ENCODE results near the gene RAD9A. TPM values are rescaled to one million over a fixed set of nuclear protein-coding genes. Genes with fewer than 3 reads are reported as not detected.

The RAD9A gene
- total and polyA plus RNA-seq, 9 of the 15 experiments (the other 6 are each of a cell fraction or from before 2014, with no cell fraction given) = 1.4 to 41.2 (median 16.1) TPM

DNA sequence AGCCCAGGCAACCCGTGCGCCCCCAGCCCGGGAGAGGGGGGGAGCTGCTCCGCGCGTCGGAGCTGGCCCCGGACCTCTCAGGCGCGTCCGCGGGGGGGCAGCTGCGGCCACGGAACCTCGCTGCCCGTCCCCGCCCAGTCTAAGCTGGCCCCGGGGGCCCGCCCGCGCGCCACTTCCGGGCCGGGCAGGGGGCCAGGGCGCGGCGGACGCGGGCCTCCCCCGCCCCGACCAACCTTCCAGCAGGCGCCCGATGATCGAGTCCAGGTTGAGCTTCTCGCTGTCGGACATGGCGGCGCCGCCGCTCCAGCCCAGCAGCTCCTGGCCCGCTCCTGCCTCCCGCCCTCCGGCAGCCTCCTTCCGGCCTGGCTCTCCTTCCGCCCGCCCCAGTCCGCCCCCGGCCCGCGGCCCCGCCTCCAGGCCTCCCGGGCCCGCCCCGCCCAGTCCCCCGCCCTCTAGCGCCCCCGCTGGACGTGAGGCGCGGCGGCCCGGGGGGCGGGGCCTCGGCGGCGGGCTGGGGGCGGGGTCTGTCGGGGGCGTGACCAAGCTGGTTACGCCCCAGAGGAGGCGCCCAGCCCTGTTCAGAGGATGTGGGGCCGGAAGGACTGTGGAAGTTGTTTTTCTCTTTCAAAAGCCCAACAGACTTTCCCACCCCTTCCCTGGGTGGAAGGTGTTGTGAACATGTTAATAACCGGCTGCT lies 9.9 kb downstream of the RAD9A start, which contains the start of gene PPP1CA (continued):
- TF ChIP-seq CTCFL (IDR thresholded peaks at IDR 0.05; ENCODE audit: borderline replicate concordance, insufficient read depth, low read depth, low read length, poor library complexity, severe bottlenecking) (peak; percentile 96), SMC3 (conservative IDR thresholded peaks at IDR 0.05; ENCODE audit: insufficient read depth, low read depth, low read length) (0 out of 2 replicates have a peak, but pooled peaks have one; percentile 31), MYNN (IDR thresholded peaks at IDR 0.05) (no peak), MYNN (CRISPR knock-in tag; IDR thresholded peaks at IDR 0.05) (no peak), VEZF1 (CRISPR knock-in tag; IDR thresholded peaks at IDR 0.05) (peak; percentile 97), PTBP1 (IDR thresholded peaks at IDR 0.05; ENCODE audit: low read depth, low read length) (no peak), RUNX1 (IDR thresholded peaks at IDR 0.05; ENCODE audit: low read depth) (no peak), KLF16 (IDR thresholded peaks at IDR 0.05) (no peak; the same call in 1 of the 2 replicates), UBTF (IDR thresholded peaks at IDR 0.05; ENCODE audit: borderline replicate concordance in 1 of 2, low read depth in 2 of 2, low read length in 2 of 2) (0 out of 4 replicates have a peak, but pooled peaks of 1 of the 2 experiments have one; percentile 11), ZNF444 (CRISPR knock-in tag; IDR thresholded peaks at IDR 0.05) (no peak), KAT8 (IDR thresholded peaks at IDR 0.05; ENCODE audit: low read depth) (no peak), PURB (CRISPR knock-in tag; IDR thresholded peaks at IDR 0.05; ENCODE audit: low read depth) (no peak), SMARCE1 (IDR thresholded peaks at IDR 0.05) (0 out of 2 replicates have a peak, but pooled peaks have one; percentile 46)
- TF ChIP-seq, protein P1, sequence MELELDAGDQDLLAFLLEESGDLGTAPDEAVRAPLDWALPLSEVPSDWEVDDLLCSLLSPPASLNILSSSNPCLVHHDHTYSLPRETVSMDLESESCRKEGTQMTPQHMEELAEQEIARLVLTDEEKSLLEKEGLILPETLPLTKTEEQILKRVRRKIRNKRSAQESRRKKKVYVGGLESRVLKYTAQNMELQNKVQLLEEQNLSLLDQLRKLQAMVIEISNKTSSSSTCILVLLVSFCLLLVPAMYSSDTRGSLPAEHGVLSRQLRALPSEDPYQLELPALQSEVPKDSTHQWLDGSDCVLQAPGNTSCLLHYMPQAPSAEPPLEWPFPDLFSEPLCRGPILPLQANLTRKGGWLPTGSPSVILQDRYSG (tag; conservative IDR thresholded peaks at IDR 0.05; ENCODE audit: low read depth) = no peak
- TF ChIP-seq, protein P2, sequence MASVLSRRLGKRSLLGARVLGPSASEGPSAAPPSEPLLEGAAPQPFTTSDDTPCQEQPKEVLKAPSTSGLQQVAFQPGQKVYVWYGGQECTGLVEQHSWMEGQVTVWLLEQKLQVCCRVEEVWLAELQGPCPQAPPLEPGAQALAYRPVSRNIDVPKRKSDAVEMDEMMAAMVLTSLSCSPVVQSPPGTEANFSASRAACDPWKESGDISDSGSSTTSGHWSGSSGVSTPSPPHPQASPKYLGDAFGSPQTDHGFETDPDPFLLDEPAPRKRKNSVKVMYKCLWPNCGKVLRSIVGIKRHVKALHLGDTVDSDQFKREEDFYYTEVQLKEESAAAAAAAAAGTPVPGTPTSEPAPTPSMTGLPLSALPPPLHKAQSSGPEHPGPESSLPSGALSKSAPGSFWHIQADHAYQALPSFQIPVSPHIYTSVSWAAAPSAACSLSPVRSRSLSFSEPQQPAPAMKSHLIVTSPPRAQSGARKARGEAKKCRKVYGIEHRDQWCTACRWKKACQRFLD (CRISPR knock-in tag; IDR thresholded peaks at IDR 0.05) = peak; percentile 33; the same call in 1 of the 2 replicates
- TF ChIP-seq, protein P3, sequence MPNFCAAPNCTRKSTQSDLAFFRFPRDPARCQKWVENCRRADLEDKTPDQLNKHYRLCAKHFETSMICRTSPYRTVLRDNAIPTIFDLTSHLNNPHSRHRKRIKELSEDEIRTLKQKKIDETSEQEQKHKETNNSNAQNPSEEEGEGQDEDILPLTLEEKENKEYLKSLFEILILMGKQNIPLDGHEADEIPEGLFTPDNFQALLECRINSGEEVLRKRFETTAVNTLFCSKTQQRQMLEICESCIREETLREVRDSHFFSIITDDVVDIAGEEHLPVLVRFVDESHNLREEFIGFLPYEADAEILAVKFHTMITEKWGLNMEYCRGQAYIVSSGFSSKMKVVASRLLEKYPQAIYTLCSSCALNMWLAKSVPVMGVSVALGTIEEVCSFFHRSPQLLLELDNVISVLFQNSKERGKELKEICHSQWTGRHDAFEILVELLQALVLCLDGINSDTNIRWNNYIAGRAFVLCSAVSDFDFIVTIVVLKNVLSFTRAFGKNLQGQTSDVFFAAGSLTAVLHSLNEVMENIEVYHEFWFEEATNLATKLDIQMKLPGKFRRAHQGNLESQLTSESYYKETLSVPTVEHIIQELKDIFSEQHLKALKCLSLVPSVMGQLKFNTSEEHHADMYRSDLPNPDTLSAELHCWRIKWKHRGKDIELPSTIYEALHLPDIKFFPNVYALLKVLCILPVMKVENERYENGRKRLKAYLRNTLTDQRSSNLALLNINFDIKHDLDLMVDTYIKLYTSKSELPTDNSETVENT (CRISPR knock-in tag; IDR thresholded peaks at IDR 0.05) = peak; percentile 31; the same call in 1 of the 2 replicates
